ENCODE measurements around the gene DDIT4.
"Not testable (repeated sequence)": the region's sequence is repeated elsewhere in the genome, so short reads cannot be mapped to it uniquely, and the experiment has no call there.

Gene DDIT4

GRCh38 chr10:72296829-72297280, 23.1 kb downstream of the DDIT4 start:
- not testable (repeated sequence) for DNase-seq

- DNase-seq, result peak; percentile 89
Observed at GRCh38 chr10:72297281-72297804, 23.6 kb downstream of the DDIT4 start.

- DNase-seq, result peak; percentile 87
Observed at GRCh38 chr10:72297805-72298591, 24.3 kb downstream of the DDIT4 start.

- DNase-seq, result peak; percentile 32
Observed at GRCh38 chr10:72298592-72299519, 25.1 kb downstream of the DDIT4 start.

- DNase-seq, result no peak
Observed at GRCh38 chr10:72303424-72304128, 29.9 kb downstream of the DDIT4 start.

GRCh38 chr10:72306215-72306760, 32.6 kb downstream of the DDIT4 start:
- DNase-seq, result no peak

- DNase-seq, result not testable (repeated sequence)
Observed at GRCh38 chr10:72307711-72308110, 34.0 kb downstream of the DDIT4 start.

GRCh38 chr10:72308320-72308987, 34.7 kb downstream of the DDIT4 start:
- no peak for DNase-seq

GRCh38 chr10:72309290-72310240, 35.8 kb downstream of the DDIT4 start:
- no peak for DNase-seq

GRCh38 chr10:72310241-72310633, 36.5 kb downstream of the DDIT4 start:
- DNase-seq, result no peak

GRCh38 chr10:72310636-72311035, 36.9 kb downstream of the DDIT4 start:
- DNase-seq, result no peak

- DNase-seq, result no peak
Observed at GRCh38 chr10:72311667-72312066, 37.9 kb downstream of the DDIT4 start.

GRCh38 chr10:72312865-72313391, 39.2 kb downstream of the DDIT4 start:
- DNase-seq, result no peak

- DNase-seq, result no peak
Observed at GRCh38 chr10:72314263-72314662, 40.5 kb downstream of the DDIT4 start.

GRCh38 chr10:72315054-72315453, 41.3 kb downstream of the DDIT4 start:
- no peak for DNase-seq

GRCh38 chr10:72315611-72316385, 42.1 kb downstream of the DDIT4 start:
- no peak for DNase-seq

GRCh38 chr10:72316386-72316700, 42.6 kb downstream of the DDIT4 start:
- DNase-seq, result no peak

GRCh38 chr10:72316748-72317435, 43.2 kb downstream of the DDIT4 start:
- no peak for DNase-seq
